CD4-positive, alpha-beta T cell treated with Interleukin-6 at 100 ng/mL for 8 hours (primary cell): ENCODE measurements around the gene SRGAP1.

ENCODE experiments used
- DNase-seq: peaks from one replicate; pipeline ENCODE4 v3.0.0-alpha.2; 2020; ENCODE audit warnings: mixed read lengths, low spot score

The SRGAP1 gene

DNA sequence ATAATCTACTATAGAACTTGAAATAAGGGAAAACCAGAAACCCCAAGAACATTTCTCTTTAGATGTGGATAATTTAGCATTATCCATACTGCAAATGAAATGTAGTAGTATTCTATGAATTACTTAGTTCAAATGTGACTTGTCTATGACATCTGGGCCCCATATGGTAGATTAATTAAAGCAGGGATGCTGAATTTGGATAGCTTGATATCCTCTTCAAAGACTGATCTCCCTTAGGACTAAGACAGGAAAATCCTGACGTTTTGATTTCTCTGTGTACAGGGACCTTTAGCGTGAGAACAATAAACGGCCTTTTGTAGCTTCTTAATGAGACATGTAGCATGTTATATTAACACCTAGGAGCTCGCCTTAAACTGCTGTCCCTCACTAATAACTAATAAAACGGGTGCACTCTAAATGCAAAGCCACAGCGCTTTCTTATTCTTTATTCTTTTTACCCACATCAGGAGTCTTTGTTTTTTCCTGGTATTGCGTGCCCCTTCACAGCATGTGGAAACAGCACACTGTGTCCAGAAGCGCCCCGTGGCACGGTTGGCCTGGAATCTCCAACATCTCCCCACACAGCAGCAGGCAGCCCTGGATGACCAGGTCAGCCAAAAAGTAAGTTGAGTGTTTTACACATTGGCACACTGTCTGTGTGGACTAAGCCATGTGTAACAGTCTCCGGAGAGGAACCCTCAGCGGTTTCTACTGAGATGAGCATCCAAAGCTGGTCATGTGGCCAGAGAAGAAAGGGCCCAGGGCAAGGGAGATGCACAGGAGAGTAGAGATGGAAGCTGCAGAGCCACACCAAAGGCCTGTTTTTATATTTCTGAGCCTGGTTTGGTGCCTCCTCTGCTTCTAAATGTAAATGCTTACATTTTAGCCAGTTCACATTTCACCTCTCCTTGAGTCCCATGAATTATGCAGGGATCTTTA is 93.1 kb downstream of the SRGAP1 start:
- no peak for DNase-seq

DNA sequence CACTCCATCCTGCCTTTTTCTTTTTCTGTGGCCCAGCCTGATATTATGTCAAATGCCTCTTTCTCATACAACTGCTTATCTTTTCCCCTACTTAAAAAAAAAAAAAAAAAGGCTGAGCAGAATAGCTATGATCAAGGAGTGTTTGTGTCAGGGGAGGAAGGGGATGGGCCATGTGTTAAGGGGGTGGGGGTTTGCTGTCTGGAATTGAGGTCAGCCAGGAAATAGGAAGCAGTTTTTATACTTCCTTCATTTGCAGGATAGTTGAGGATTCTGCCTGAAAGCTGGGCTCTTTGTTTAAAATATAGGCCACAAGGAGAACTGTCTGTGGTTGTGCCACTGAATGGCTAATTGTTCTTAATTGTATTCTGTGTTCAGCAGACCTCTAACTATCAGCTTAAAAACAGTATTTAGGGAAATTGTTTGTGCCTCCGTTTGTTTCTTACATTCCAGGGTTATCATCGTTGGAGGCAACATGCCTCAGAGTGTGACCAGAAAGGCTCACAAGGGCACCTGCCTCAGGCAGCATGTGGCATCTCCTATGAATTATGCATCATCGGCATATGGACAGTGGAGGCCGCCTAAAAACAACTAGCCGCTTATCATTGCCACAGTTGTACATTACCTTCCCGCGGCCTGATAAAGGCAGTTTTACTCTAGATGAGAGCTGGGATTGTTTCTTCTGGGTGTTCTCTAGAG is 96.0 kb downstream of the SRGAP1 start:
- DNase-seq = no peak

- no peak for DNase-seq
Observed at GRCh38 chr12:63941166-63941800, 96.8 kb downstream of the SRGAP1 start.

DNA sequence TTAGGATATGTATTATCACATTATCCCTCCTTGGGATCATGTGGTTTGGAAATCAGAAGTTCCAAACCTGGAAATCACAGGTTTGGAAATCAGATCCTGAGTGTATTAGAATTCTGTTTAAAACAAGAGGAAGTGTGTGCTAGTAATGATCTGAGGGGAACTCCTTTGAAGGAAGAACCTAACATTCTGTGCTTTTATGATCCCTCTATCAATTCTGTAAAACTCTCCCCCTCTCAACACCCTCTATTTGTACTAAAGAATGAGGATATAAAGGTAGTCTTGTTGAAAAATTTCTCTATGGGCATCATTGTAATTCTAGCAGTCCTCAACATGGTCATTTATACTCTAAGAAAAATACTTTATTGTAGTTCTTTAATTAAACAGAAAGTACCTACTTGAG is 97.4 kb downstream of the SRGAP1 start:
- no peak for DNase-seq

DNA sequence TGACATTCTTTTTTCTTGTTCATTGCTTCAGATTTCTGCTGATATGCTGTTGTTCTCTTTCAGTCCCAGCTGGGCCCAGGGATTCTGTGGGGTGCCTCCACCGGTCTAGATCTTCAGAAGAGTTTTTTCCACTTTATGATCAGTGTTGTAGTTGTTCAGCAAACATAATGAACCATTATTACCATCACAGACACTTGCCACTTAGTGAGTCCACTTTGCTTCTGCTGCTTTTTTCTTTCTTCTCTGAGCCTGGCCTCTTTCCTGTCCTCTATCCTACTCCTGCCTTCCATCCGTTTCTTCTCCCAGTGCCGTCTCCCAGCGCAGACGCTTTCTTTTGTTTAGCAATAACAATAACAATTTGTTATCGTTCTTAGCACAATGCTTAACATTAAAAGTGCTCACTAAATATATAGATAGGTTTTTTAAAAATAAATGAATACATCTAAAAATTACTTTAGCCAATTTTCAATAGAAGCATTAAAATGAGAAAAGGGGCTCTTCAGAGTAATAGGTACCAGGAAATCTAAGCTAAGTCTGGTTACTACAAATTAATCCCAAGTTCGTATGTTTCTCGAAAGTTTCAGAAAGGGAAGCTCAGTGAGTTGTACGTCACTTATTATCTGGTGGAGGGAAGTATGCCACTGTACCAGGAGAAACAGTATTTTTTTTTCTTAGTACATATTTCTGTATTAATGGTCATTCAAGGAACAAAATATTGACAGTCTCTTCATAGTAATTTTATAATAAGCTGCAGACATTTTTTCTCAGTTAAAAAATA is 98.2 kb downstream of the SRGAP1 start:
- DNase-seq = no peak

- DNase-seq = no peak
Observed at GRCh38 chr12:63944034-63944579, 99.6 kb downstream of the SRGAP1 start.

GRCh38 chr12:63944586-63945228 is 100.2 kb downstream of the SRGAP1 start:
- DNase-seq = no peak

DNA sequence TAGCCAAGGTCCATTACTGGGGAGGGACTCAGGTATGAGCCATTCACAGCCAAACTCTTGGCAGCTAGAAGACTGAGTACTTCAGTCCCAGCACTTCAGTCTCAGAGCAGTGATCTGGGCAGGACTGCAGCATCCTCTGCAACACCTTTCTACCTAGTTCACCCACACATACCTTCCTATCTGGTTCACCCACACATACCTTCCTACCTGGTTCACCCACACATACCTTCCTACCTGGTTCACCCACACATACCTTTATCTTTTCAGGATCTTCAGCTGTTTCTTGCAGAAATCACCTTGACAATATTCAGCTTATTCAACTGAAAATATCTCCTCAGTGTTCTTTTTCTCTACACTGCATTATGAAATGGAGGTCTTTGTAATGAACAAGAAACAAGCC is 101.3 kb downstream of the SRGAP1 start:
- DNase-seq = no peak

GRCh38 chr12:63948211-63948610 is 103.7 kb downstream of the SRGAP1 start:
- DNase-seq = no peak

DNA sequence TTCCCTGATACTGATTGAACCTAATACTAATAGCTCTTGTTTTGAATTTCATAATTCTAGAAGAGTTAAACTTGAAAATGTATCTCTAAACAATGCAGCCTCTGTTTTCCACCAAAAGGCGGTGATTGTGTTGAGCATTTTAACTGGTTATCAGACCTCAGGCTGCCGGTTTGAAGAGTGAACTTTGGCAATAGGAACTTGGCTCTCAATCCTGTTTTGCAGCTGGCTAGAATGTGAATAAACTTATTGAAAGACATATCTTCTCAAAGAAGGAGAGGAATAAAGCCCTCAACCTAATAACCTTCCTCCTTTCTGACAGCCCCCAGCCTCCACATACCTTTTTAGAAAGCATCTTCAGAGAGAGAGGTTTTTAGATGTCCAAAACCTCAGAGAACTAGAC is 105.4 kb downstream of the SRGAP1 start:
- DNase-seq = no peak

GRCh38 chr12:63952995-63953394 is 108.5 kb downstream of the SRGAP1 start:
- no peak for DNase-seq

- DNase-seq = no peak
Observed at GRCh38 chr12:63955831-63956666, 111.5 kb downstream of the SRGAP1 start.

GRCh38 chr12:63957496-63957895 is 113.0 kb downstream of the SRGAP1 start:
- no peak for DNase-seq

GRCh38 chr12:63958876-63959580 is 114.5 kb downstream of the SRGAP1 start:
- DNase-seq = no peak

GRCh38 chr12:63961048-63961447 is 116.5 kb downstream of the SRGAP1 start:
- no peak for DNase-seq

GRCh38 chr12:63961543-63961942 is 117.0 kb downstream of the SRGAP1 start:
- no peak for DNase-seq

DNA sequence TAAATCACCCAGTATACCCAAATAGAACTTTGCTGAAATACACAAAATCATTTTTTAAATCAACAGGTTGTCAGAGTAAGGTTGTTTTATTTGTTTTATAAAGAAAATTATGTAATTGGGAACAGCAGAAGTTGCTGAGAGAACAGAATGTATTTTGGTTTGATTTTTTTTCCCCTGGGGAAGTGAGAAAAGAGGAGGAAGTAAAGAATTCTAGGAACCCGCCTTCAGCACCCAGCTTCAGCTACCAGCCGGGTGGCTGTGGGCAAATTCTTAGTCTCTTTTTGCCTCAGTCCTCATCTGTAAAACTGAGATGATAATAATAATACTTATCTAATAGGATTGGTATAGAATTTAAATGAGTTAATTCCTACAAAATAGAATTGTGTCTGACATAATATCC is 119.4 kb downstream of the SRGAP1 start:
- no peak for DNase-seq

DNA sequence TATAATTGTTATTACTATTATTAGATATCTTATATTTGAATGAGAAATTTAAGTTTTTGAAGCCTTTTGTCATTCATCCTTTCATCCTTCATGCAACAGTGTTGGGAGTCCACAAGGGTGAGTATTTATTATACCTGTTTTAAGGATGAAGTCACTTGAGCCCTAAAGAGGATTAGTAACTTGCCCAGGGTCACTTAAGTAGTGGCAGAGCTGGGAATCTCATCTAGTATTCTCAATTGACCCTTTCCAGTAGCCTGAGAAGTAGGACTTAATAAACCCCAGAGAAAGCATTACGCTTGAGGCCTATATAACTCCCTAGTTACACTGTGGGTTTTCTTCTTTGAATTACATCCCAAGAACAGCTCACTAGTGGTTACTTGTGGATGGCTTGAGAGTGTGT is 119.8 kb downstream of the SRGAP1 start:
- no peak for DNase-seq

DNA sequence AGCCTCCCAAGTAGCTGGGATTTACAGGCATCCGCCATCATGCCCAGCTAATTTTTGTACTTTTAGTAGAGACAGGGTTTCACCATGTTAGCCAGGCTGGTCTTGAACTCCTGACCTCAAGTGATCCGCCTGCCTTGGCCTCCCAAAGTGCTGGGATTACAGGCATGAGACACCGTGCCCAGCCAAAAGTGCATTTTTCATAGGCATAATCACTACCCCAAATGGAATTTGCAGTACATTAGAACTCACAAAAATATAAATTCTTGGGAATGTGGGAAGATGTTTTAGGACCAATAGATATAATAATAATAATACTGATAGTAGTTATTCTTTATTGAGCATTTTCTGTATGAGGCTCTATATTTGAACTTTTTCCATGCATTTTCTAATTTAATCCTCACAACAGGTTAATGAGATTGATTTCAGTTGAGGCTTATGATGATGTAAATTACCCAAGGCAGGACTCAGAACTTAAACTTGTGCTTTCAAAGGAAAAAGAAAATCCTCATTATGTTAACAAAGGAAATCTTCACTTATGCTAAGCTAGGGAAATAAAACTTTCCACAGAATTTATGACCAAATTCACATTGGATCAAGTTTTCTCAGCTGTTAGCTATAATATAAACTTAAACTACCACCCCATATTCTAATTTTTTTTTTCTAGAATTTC is 121.6 kb downstream of the SRGAP1 start:
- DNase-seq = no peak
